NCI-H69 (cell line): Measurements from ENCODE around the gene PKIB.
"Not testable (repeated sequence)": the region's sequence is repeated elsewhere in the genome, so short reads cannot be mapped to it uniquely, and the experiment has no call there.

Experiments
- DNase-seq: peaks from one replicate; lab custom pipeline; 2025; lab: John Stamatoyannopoulos, UW

PKIB gene

GRCh38 chr6:122710908-122711635 lies 100.9 kb downstream of the PKIB start:
- DNase-seq = no peak

GRCh38 chr6:122712093-122712447 lies 101.9 kb downstream of the PKIB start:
- no peak for DNase-seq

GRCh38 chr6:122712448-122713137 lies 102.4 kb downstream of the PKIB start:
- no peak for DNase-seq

GRCh38 chr6:122713138-122713537 lies 102.9 kb downstream of the PKIB start:
- peak; percentile 95 for DNase-seq

GRCh38 chr6:122714059-122714458 lies 103.9 kb downstream of the PKIB start:
- DNase-seq = peak; percentile 83

- DNase-seq = no peak
These were observed 105.5 kb downstream of the PKIB start for GRCh38 chr6:122715725-122716124.

- DNase-seq = peak; percentile 91
These were observed 107.1 kb downstream of the PKIB start for GRCh38 chr6:122717350-122717749.

GRCh38 chr6:122718616-122719015 lies 108.4 kb downstream of the PKIB start:
- DNase-seq = peak; percentile 83

- DNase-seq = peak; percentile 92
These were observed 109.0 kb downstream of the PKIB start for GRCh38 chr6:122719176-122719575.

GRCh38 chr6:122722746-122723145 lies 112.5 kb downstream of the PKIB start:
- no peak for DNase-seq

- peak; percentile 86 for DNase-seq
These were observed 116.4 kb downstream of the PKIB start for GRCh38 chr6:122726649-122727048.

- no peak for DNase-seq
These were observed 117.0 kb downstream of the PKIB start for GRCh38 chr6:122727244-122727643.

GRCh38 chr6:122730334-122730733 lies 120.1 kb downstream of the PKIB start:
- DNase-seq = no peak

GRCh38 chr6:122730775-122731386 lies 120.7 kb downstream of the PKIB start:
- peak; percentile 80 for DNase-seq

- DNase-seq = peak; percentile 97
These were observed 123.1 kb downstream of the PKIB start for GRCh38 chr6:122733259-122733658.

GRCh38 chr6:122734529-122735395 lies 124.6 kb downstream of the PKIB start:
- DNase-seq = peak; percentile 75

GRCh38 chr6:122735582-122735981 lies 125.4 kb downstream of the PKIB start:
- peak; percentile 94 for DNase-seq

- DNase-seq = peak; percentile 97
These were observed 126.0 kb downstream of the PKIB start for GRCh38 chr6:122736163-122736562.

GRCh38 chr6:122736616-122737015 lies 126.4 kb downstream of the PKIB start:
- peak; percentile 88 for DNase-seq

- DNase-seq = no peak
These were observed 129.9 kb downstream of the PKIB start for GRCh38 chr6:122740091-122740490.

GRCh38 chr6:122740936-122741335 lies 130.7 kb downstream of the PKIB start:
- no peak for DNase-seq

GRCh38 chr6:122744247-122744646 lies 134.0 kb downstream of the PKIB start:
- DNase-seq = not testable (repeated sequence)
